SK-N-SH (cell line): ENCODE data around the gene COPZ1. TPM values are rescaled to one million over a fixed set of nuclear protein-coding genes. Genes with fewer than 3 reads are reported as not detected.

Experiments
- CTCF ChIA-PET: fragments of 300-600, 350-600 bp; formaldehyde crosslinking; extraction: SDS; loops from one replicate; lab custom pipeline; 2021; lab: Yijun Ruan, JAX
- POLR2A ChIA-PET: fragments of 350-600 bp; sonication (Branson Sonifier 250); formaldehyde crosslinking; extraction: SDS; loops from one replicate; lab custom pipeline; 2020; ENCODE audit warnings: antibody characterized with exemption, inconsistent platforms; lab: Yijun Ruan, JAX
- DNase-seq: peaks from one replicate; pipeline ENCODE4 v3.0.0; 2012
- H2AFZ ChIP-seq: fragments of 200-600 bp; sonication (generic); 2 replicates; pipeline ENCODE4 v1.8.1; 2016; ENCODE audit warnings: antibody characterized with exemption, mild to moderate bottlenecking, low read depth
- H3F3A ChIP-seq: fragments of 200-600 bp; sonication (generic); replicated peaks from 2 replicates; pipeline ENCODE3; 2016; ENCODE audit warnings: antibody characterized with exemption, mild to moderate bottlenecking; ENCODE audit not compliant: insufficient read depth
- H3K27ac ChIP-seq, 2 experiments: fragments of 200-500 bp in 1 of 2; fragments of 200-600 bp in 1 of 2; sonication (Bioruptor generic) in 1 of 2; sonication (generic), shearing (Covaris generic) in 1 of 2; 2 replicates each; pipeline versions ENCODE4 v1.5.1 to v1.6.1; 2014 to 2016; ENCODE audit warnings: low read depth in 2 of 2, inconsistent platforms in 1 of 2, low read length in 1 of 2, mild to moderate bottlenecking in 1 of 2, mixed read lengths in 1 of 2
- H3K27me3 ChIP-seq: fragments of 200-600 bp; sonication (generic), shearing (Covaris generic); 2 replicates; pipeline ENCODE4 v1.6.1; 2016; ENCODE audit warnings: mixed run types; ENCODE audit not compliant: insufficient read depth
- H3K36me3 ChIP-seq, 2 experiments: fragments of 200-500 bp in 1 of 2; fragments of 200-600 bp in 1 of 2; sonication (Bioruptor generic) in 1 of 2; sonication (generic) in 1 of 2; replicated peaks in 1 of 2; 2 replicates each; pipeline versions ENCODE3 to v1.5.1; 2014 to 2016; ENCODE audit warnings: low read length in 1 of 2, mild to moderate bottlenecking in 1 of 2; ENCODE audit not compliant: insufficient read depth in 2 of 2, control insufficient read depth in 1 of 2
- H3K4me1 ChIP-seq, 2 experiments: fragments of 200-500 bp in 1 of 2; fragments of 200-600 bp in 1 of 2; sonication (Bioruptor generic) in 1 of 2; sonication (generic), shearing (Covaris generic) in 1 of 2; 2 replicates each; pipeline versions ENCODE4 v1.5.1 to v1.6.1; 2014 to 2016; ENCODE audit warnings: low read depth in 1 of 2, low read length in 1 of 2, mixed run types in 1 of 2; ENCODE audit not compliant: insufficient read depth in 2 of 2, control insufficient read depth in 1 of 2
- H3K4me2 ChIP-seq: fragments of 200-600 bp; sonication (generic), shearing (Covaris generic); 2 replicates; pipeline ENCODE4 v1.6.1; 2017; ENCODE audit warnings: mixed run types
- H3K4me3 ChIP-seq, 2 experiments: fragments of 200-500 bp in 1 of 2; fragments of 200-600 bp in 1 of 2; sonication (Bioruptor generic) in 1 of 2; sonication (generic), shearing (Covaris generic) in 1 of 2; 2 replicates each; pipeline versions ENCODE4 v1.5.1 to v1.8.1; 2014 to 2016; ENCODE audit warnings: low read depth in 2 of 2, inconsistent platforms in 1 of 2, low read length in 1 of 2, mild to moderate bottlenecking in 1 of 2, mixed read lengths in 1 of 2, moderate library complexity in 1 of 2
- H3K79me2 ChIP-seq: fragments of 200-600 bp; sonication (generic); 2 replicates; pipeline ENCODE4 v1.8.1; 2017; ENCODE audit warnings: mild to moderate bottlenecking; ENCODE audit not compliant: insufficient read depth
- H3K9ac ChIP-seq: fragments of 200-600 bp; sonication (generic); 2 replicates; pipeline ENCODE4 v1.6.1; 2017; ENCODE audit warnings: mixed run types
- H3K9me2 ChIP-seq: fragments of 200-600 bp; sonication (generic); 2 replicates; pipeline ENCODE4 v1.6.1; 2017; ENCODE audit warnings: mixed run types
- H3K9me3 ChIP-seq: fragments of 200-600 bp; sonication (generic); 2 replicates; pipeline ENCODE4 v1.6.1; 2017; ENCODE audit warnings: mixed run types, mild to moderate bottlenecking, moderate library complexity
- H4K20me1 ChIP-seq: fragments of 200-600 bp; sonication (generic); 2 replicates; pipeline ENCODE4 v1.6.1; 2017; ENCODE audit warnings: mild to moderate bottlenecking, mixed run types; ENCODE audit not compliant: insufficient read depth
- FOXJ3 ChIP-seq: sonication (generic); formaldehyde crosslinking; IDR thresholded peaks from 2 replicates; pipeline ENCODE4 v1.5.1; 2020; ENCODE audit warnings: mild to moderate bottlenecking, missing genetic modification reagents
- FOXM1 ChIP-seq: IDR thresholded peaks from 2 replicates; pipeline ENCODE4 v1.4.0; 2012; ENCODE audit warnings: low read depth, mild to moderate bottlenecking
- GATA2 ChIP-seq: sonication (generic); formaldehyde crosslinking; IDR thresholded peaks from 2 replicates; pipeline ENCODE4 v1.5.0; 2020; ENCODE audit warnings: mild to moderate bottlenecking, missing genetic modification reagents
- JUND ChIP-seq: IDR thresholded peaks from 2 replicates; pipeline ENCODE4 v1.4.0; 2012
- SIN3A ChIP-seq: IDR thresholded peaks from 2 replicates; pipeline ENCODE4 v1.6.1; 2012; ENCODE audit warnings: low read depth, mild to moderate bottlenecking, low read length, moderate library complexity, borderline replicate concordance
- USF1 ChIP-seq: IDR thresholded peaks from 2 replicates; pipeline ENCODE4 v1.4.0; 2012; ENCODE audit warnings: low read depth, borderline replicate concordance
- ZBTB33 ChIP-seq: IDR thresholded peaks from 2 replicates; pipeline ENCODE4 v1.4.0; 2012; ENCODE audit warnings: low read depth, borderline replicate concordance
- WGBS: methylation state at CpG from one replicate; pipeline ENCODE4 v1.1.6; 2017; ENCODE audit warnings: low lambda C conversion rate; 5-methylcytosine and 5-hydroxymethylcytosine counted together
- polyA plus RNA-seq, 3 experiments: library from polyadenylated mRNA; depleted of rRNA; stranded (reverse); fragments of >200 nt; gene quantifications; 2 replicates each; pipeline ENCODE4 v1.2.3, GENCODE V29; 2012
- TF ChIP-seq, protein P1 (sequence below): IDR thresholded peaks from 2 replicates; pipeline ENCODE4; 2012
- TF ChIP-seq, protein P2 (sequence below): fragments of 150-350 bp; IDR thresholded peaks from 2 replicates; pipeline ENCODE4 v1.6.1; 2016; ENCODE audit warnings: mild to moderate bottlenecking, low read depth, low read length

COPZ1 gene
- polyA plus RNA-seq, 1 of the 3 experiments (the other 2 are of a cell fraction), result 111 TPM

- TF ChIP-seq GATA2 (no peak), USF1 (no peak)
- TF ChIP-seq, protein P1, sequence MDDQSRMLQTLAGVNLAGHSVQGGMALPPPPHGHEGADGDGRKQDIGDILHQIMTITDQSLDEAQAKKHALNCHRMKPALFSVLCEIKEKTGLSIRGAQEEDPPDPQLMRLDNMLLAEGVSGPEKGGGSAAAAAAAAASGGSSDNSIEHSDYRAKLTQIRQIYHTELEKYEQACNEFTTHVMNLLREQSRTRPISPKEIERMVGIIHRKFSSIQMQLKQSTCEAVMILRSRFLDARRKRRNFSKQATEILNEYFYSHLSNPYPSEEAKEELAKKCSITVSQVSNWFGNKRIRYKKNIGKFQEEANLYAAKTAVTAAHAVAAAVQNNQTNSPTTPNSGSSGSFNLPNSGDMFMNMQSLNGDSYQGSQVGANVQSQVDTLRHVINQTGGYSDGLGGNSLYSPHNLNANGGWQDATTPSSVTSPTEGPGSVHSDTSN, result no peak
- TF ChIP-seq, all 33 proteins: peak for 0
These were observed 6.5 kb downstream of the COPZ1 start (continued) for GRCh38 chr12:54331461-54331860.

- H3F3A ChIP-seq, result no peaks in the 10 kb centered on the region
- H3K9me2 ChIP-seq, result no peaks in the 10 kb centered on the region
- no peaks in the 10 kb centered on the region for H3K9me3 ChIP-seq
- peaks cover 87% of the 10 kb centered on the region for H3K79me2 ChIP-seq
- H3K9ac ChIP-seq, result no peak overlapping the region
- no peak overlapping the region for H3K4me2 ChIP-seq
- no peaks in the 10 kb centered on the region for H3K27me3 ChIP-seq
- TF ChIP-seq FOXJ3 (CRISPR knock-in tag) (no peak), JUND (no peak), SIN3A (no peak), FOXM1 (no peak), ZBTB33 (no peak)
- TF ChIP-seq, protein P2, sequence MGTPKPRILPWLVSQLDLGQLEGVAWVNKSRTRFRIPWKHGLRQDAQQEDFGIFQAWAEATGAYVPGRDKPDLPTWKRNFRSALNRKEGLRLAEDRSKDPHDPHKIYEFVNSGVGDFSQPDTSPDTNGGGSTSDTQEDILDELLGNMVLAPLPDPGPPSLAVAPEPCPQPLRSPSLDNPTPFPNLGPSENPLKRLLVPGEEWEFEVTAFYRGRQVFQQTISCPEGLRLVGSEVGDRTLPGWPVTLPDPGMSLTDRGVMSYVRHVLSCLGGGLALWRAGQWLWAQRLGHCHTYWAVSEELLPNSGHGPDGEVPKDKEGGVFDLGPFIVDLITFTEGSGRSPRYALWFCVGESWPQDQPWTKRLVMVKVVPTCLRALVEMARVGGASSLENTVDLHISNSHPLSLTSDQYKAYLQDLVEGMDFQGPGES, result no peak
- no peak overlapping the region for H2AFZ ChIP-seq
- POLR2A ChIA-PET, result interaction anchor here (0.6 to 1.5 kb wide), 6 partner anchors 26 to 90 kb away, joined by 3 to 6 read pairs (median 3); partner anchors contain the start of genes CBX5 and HNRNPA1
- CTCF ChIA-PET, result interaction anchor here (0.9 to 16.1 kb wide), 11 partner anchors 7 to 126 kb away, joined by 3 to 266 read pairs (median 6); partner anchors contain the start of genes COPZ1 and NFE2
- H3K4me1 ChIP-seq, result peaks cover 5% of the 10 kb centered on the region in 2 experiments; a peak in 2 of 4 replicates
- no peak overlapping the region for H3K4me3 ChIP-seq
- no peak for DNase-seq
- 96% methylated on average over 4 of the region's 4 CpGs for WGBS
- H3K36me3 ChIP-seq, result peaks cover 2 to 5% of the 10 kb centered on the region in 2 experiments
- no peak overlapping the region for H3K27ac ChIP-seq
- peaks cover 19% of the 10 kb centered on the region for H4K20me1 ChIP-seq
These were observed 8.6 kb downstream of the COPZ1 start for GRCh38 chr12:54333420-54334034.
